ELF-1 (cell line): ENCODE results near the gene TSTD2.

Source experiments
- DNase-seq: peaks from one replicate; pipeline ENCODE4 v3.0.0-alpha.2; 2016; ENCODE audit warnings: low read depth, low spot score

The TSTD2 gene

GRCh38 chr9:97564291-97565175 lies 68.6 kb downstream of the TSTD2 start:
- DNase-seq, result peak; percentile 27

- DNase-seq, result no peak
These were observed 69.6 kb downstream of the TSTD2 start for GRCh38 chr9:97563458-97564135.

DNA sequence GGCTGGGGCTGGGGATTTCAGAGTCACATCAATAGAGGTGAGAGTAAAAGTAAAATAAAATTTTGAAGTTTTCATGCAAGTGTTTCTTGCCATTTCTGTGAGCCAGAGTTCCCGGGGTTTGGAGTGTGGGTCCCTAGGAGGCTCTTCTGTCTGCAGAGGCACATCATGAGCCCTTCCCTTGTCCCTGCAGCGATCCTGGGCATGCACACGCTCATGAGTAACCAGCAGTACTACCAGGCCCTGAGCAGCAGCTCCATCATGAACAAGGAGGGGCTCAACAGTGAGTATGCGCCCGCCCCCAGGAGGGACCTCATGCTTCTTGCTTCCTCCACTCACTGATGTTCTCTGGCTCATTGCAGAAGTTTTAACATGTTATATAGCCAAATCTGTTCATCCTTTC lies 70.6 kb downstream of the TSTD2 start:
- DNase-seq, result no peak

DNA sequence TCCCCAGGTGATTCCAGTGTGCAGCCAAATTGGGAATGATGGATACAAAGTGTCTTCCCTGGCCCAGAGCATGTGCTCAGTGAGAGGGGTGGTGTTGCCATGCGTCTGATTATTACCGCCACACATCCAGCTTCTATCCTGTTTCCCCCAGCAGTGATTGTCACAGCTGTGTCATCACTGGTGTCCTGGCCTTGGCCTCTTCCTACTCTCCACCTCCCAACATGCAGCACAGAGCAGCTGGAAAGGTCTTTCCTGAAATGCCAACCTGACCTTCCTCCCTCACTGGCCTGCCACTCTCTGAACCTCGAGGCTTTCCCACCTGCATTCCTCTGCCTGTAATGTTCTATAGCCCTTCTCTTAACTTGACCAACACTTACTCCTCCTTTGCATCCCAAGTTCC lies 71.7 kb downstream of the TSTD2 start:
- DNase-seq, result no peak

DNA sequence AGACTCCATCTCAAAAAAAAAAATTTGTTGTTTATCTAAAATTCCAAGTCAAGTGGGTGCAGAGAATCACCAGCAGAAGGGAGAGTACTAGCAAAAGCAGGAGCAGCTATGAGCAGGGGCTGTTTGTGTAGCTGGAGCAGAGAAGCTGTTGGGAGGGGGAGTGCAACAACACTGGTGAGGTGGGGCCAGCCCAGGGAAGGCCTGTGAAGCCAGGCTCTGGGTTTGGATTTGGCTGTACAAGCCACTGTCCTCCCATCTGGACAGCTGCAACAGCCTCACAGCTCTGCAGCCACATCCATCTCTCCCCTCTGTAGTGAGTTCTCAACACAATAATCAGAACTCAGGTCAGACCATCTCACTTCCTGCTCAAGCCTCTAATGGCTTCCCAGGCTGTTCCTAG lies 72.3 kb downstream of the TSTD2 start:
- DNase-seq, result no peak

- no peak for DNase-seq
These were observed 73.0 kb downstream of the TSTD2 start for GRCh38 chr9:97560154-97560553.

DNA sequence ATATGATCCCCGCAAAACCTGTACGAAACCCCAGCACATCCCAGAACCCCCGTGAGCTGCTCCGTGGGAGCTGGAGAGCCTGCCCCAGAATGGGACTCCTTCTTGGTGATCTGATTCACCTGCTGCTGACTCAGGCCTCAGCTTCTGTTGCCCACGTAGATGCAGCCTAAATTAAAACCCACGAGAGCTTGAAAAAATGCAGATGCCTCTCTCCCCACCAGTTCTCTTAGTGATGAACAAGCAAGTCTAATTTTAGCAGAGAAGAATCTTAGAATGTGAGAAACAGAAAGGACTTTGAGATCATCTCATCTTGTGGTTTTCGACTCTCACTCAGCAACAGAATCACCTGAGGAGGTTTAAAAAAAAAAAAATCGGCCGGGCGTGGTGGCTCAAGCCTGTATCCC lies 74.1 kb downstream of the TSTD2 start:
- DNase-seq, result no peak

DNA sequence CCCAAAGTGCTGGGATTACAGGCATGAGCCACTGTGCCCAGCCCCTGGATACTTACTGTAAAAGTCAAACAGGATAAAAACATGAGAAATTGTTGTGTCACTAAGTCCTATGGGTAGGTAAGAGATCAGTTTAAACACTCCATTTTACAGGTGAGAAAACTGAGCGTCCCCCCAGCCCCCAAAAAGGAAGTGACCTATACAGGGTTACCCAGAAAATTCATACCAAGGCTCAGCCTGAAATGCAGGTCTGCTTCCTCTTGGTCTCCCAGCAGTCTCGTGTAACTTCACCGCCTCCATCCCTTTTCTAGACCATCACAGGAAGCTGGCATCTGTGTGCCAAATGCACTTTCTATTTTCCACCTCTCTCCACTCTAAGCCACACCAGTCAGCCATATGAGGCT lies 74.5 kb downstream of the TSTD2 start:
- DNase-seq, result no peak

- DNase-seq, result no peak
These were observed 75.5 kb downstream of the TSTD2 start for GRCh38 chr9:97557606-97558095.

GRCh38 chr9:97556721-97557605 lies 76.2 kb downstream of the TSTD2 start:
- DNase-seq, result no peak

DNA sequence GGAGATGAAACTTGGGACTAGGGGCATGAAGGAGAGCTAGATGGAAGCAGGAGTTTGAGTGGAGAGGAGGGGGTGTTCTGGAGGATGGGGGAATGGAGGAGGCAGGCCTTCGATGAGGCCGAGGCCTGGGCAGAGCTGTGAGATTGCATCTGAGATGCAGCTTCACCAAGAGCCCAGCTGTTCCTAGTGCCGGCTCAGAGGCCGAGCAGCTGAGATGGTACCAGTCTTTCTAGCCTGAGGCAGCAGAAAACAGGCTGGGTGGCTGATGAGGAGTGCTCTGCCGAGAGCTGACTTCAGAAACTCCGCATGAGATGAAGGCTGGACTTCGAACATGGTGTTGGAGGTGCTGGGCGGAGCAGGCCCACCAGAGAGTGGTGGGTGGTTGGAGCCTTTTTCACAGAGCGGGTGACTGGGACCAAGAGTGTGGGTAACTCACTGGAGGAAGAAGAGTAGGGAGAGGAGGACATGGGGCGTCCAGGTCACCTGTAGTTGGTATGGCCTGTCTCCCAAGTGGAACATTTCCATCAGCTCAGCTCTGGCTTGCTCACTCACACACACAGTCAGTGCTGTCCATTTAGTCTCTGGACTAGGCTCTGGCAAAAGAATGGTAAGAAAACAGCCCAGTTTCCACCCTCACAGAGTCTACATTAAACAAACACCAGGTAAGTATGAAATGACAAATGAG lies 77.0 kb downstream of the TSTD2 start:
- peak; percentile 16 for DNase-seq

DNA sequence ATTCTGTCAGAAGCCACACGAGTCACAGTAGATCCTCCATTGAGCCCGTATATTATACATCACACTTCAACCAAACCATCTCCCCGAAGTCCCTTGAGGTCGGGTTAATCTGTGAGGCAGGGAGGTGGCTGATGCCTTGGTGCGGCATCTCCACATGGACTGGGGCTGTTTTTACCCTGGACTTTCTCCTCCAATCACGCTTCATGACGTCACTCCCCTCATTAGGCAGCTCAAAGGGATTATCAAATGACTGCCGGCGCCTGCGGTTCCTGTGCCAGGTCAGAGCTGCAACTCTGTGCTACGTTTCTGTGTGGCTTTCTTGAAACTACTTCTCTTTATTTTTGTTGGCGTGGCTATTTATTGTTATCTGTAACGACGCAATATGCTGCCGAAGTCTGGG lies 78.0 kb downstream of the TSTD2 start:
- no peak for DNase-seq

DNA sequence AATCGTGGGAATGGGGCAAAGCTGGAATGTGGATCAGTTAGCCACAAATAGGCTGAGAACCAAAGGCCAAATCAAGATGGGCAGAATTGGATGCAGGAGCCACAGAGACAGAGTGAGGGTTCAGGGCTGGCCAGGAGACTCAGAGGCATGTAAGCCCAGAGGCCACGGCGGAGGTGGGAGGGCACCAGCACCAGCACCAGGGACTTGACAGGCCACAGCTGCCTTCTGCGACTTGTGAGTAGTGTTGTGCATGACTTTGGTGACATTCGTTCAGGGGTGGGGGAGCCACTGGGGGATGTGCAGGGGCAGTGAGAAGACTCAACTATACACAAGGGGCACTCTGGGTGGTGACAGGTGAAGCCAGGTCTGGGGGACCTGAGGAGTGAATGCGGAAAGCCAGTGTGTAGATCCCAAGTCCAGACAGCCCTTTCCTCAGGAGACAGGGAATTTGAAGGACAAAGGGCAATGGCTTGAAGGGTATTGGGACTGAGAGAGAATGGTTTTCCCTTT lies 78.5 kb downstream of the TSTD2 start:
- DNase-seq, result no peak

DNA sequence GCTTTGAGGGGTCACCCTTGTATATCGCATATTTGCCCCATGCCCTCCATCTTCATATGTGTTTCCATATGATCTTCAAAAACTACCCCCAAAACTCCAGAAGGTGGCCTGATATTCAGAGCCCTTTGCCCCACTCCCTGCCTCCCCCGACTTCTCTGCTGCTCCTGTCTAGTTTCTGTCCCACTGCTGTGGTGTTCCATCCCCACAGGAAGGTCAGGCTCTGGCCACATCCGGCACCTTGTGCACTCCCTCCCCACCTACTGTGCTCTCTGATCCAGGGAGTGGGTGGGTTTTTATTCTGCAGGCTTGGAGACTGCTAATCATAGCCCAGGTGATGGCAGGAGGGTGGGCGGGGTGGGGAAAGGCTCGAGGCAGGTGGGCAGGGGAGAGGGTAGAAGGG lies 79.3 kb downstream of the TSTD2 start:
- no peak for DNase-seq

DNA sequence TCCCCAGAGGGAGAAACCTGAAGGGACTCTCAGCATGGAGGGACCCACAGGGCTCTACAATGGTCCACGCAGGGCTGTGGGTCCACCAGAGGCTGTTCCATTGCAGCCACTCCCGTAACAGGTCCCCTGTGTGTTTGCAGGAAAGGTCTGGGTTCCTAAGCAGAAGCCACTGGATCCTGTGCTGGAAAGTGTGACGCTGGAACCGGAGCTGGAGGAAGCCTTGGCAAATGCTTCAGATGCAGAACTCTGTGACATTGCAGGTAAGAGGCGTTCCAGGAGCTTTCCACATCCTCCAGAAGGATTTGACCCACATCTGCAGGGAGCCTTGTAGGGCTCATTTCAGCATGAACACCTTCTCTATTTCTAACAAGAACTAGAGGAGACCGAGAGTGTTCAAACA lies 80.0 kb downstream of the TSTD2 start:
- no peak for DNase-seq

- no peak for DNase-seq
These were observed 81.9 kb downstream of the TSTD2 start for GRCh38 chr9:97551308-97551707.

- no peak for DNase-seq
These were observed 82.8 kb downstream of the TSTD2 start for GRCh38 chr9:97550386-97550785.
